ENCODE measurements around the gene GAGE10.

DNA sequence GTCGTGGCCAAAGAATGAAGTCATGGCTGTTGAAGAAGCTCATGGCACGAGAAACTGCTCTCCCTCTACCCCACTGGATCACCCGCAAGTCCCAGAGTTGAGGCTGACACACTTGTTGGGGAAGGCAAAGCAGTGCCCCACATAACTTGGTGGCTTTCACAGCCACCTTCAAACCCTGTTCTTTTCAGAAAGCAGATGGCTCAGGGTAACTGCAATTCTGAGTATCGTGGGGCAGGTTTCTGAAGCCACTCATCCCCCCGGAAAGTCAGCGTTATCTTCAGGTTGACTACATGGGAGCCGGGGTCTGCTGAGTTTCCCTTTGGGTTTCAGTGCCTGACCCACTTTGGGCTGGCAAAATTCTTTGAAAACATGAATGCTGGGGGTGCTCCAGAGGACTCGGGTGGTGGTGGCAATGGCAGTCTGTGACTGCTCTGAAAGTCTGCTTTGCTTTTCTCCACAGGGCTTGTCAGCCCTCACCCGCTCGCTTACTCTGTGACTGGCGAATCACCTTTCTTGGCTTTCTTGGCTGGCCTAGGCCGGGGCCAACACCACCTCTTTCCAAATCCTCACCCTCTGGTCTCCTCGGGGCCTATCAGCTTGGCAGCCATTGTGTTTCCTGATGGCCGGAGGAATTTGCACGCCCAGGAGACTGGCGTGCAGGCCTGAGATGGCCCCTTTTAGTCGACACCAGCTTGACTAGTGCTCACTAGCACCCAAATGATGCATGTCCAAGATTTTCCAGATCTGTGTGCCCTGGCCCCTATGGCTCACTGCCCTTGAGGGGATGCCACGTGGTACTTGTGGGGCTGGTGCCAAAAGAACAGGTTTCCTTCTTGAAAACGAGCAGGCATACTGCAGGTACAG lies 26.5 kb upstream of the GAGE10 start:
- TF ChIP-seq MAFK (IDR thresholded peaks at IDR 0.05; ENCODE audit: partially characterized antibody) (no peak), RCOR1 (IDR thresholded peaks at IDR 0.05; ENCODE audit: low read depth, low read length) (no peak), MAX (IDR thresholded peaks at IDR 0.05) (no peak), RAD21 (conservative IDR thresholded peaks at IDR 0.05 in 1 of 2, IDR thresholded peaks at IDR 0.05 in 1 of 2) (no peak), ELK1 (IDR thresholded peaks at IDR 0.05; ENCODE audit: low read depth, low read length) (no peak), CTCF (IDR thresholded peaks at IDR 0.05) (no peak), RARB (CRISPR knock-in tag; IDR thresholded peaks at IDR 0.05) (no peak), POLR2A (IDR thresholded peaks at IDR 0.05; ENCODE audit: low read length) (no peak), HOXB13 (CRISPR knock-in tag; IDR thresholded peaks at IDR 0.05; ENCODE audit: low read depth) (no peak), PHF8 (IDR thresholded peaks at IDR 0.05; ENCODE audit: borderline replicate concordance, low read depth) (no peak)
